Liver (tissue), 3 donors: ENCODE data around the gene PNKD.

Experiments used
- ATF3 ChIP-seq: IDR thresholded peaks from 2 replicates; pipeline ENCODE4 v1.6.1; 2016; ENCODE audit warnings: antibody characterized with exemption
- CTCF ChIP-seq: fragments of 150-350 bp; IDR thresholded peaks from 2 replicates; pipeline ENCODE4 v1.5.1; 2017; ENCODE audit warnings: improper control_type of control experiment, low read depth, low read length; ENCODE audit not compliant: missing input control
- FOXA1 ChIP-seq: IDR thresholded peaks from 2 replicates; pipeline ENCODE4 v1.6.1; 2016; ENCODE audit warnings: antibody characterized with exemption
- TAF1 ChIP-seq: conservative IDR thresholded peaks from 2 replicates; pipeline ENCODE4 v1.6.1; 2016; ENCODE audit warnings: antibody characterized with exemption, mild to moderate bottlenecking
- YY1 ChIP-seq: IDR thresholded peaks from 2 replicates; pipeline ENCODE4 v1.6.1; 2016; ENCODE audit warnings: antibody characterized with exemption, mild to moderate bottlenecking
- ZBTB33 ChIP-seq: IDR thresholded peaks from 2 replicates; pipeline ENCODE4 v1.6.1; 2016; ENCODE audit warnings: antibody characterized with exemption
- donor health status: healthy.
- donor health status: healthy.

GRCh38 chr2:218340656-218341055, 70.3 kb downstream of the PNKD start:
- TF ChIP-seq CTCF (no peak), ZBTB33 (no peak), TAF1 (no peak), ATF3 (no peak), FOXA1 (no peak), YY1 (no peak)
